ENCODE data around the gene HDAC1. TPM values are rescaled to one million over a fixed set of nuclear protein-coding genes. Genes with fewer than 3 reads are reported as not detected.

The HDAC1 gene
- total and polyA plus RNA-seq, 10 of the 15 experiments (the other 5 are each of a cell fraction or from before 2014, with no cell fraction given) = 147 to 331 (median 168) TPM

DNA sequence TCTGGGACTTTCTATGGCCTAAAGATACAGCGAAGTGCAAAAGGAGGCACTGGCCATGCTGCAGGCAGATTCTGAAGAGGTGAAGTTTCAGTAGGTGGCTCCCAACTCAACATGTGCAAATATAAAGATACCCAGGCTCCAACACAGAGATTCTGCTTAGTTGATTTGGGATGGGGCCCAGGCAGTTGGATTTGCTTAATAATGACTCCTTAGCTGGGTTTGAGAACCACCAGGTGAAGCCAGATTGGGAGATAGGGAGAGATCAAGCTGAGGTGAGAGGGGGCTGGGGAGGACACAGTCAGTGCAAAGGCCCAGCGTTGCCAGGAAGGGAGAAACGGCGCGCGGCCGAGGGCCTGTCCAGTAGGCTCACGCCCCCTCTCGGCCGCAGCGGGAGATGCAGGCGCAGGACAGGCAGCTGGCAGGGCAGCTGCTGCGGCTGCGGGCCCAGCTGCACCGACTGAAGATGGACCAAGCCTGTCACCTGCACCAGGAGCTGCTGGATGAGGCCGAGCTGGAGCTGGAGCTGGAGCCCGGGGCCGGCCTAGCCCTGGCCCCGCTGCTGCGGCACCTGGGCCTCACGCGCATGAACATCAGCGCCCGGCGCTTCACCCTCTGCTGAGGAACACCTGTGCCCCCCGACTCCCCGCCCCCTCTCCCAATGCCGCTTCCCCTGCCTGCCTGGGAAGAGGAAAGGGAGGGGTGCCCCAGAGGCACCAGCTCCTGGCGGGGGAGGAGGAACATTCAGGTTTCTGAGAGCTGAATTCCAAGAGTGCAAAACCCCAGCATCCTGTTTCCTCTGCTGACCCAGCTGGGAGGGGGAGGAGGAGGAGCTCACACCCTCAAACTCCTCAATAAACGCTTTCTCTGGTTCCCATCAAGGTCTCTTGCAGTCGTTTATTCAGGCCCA is 43.6 kb upstream of the HDAC1 start (continued):
- TF ChIP-seq TCF3 (IDR thresholded peaks at IDR 0.05; ENCODE audit: borderline replicate concordance, insufficient read depth, low read depth, low read length) (peak; percentile 100), GABPA (IDR thresholded peaks at IDR 0.05; ENCODE audit: low read depth) (no peak), TCF12 (IDR thresholded peaks at IDR 0.05; ENCODE audit: low read depth, low read length) (peak; percentile 100), ZNF384 (IDR thresholded peaks at IDR 0.05; ENCODE audit: borderline replicate concordance, low read depth, low read length) (no peak), GATAD2B (conservative IDR thresholded peaks at IDR 0.05; ENCODE audit: low read depth) (0 out of 2 replicates have a peak, but pooled peaks have one; percentile 50), BCL11A (IDR thresholded peaks at IDR 0.05; ENCODE audit: low read depth, low read length) (0 out of 2 replicates have a peak, but pooled peaks have one; percentile 14), FOS (IDR thresholded peaks at IDR 0.05; ENCODE audit: borderline replicate concordance, extremely low read depth, insufficient read length) (no peak), KAT2A (conservative IDR thresholded peaks at IDR 0.05; ENCODE audit: control insufficient read depth, low read depth, low read length) (no peak), ZSCAN29 (IDR thresholded peaks at IDR 0.05) (no peak), SMARCA5 (IDR thresholded peaks at IDR 0.05) (peak; percentile 99), HDAC2 (IDR thresholded peaks at IDR 0.05) (no peak), KDM1A (IDR thresholded peaks at IDR 0.05; ENCODE audit: borderline replicate concordance) (no peak), RBBP5 (conservative IDR thresholded peaks at IDR 0.05) (no peak), EP300 (IDR thresholded peaks at IDR 0.05; ENCODE audit: borderline replicate concordance in 1 of 2, control insufficient read depth in 1 of 2, low read depth in 2 of 2, low read length in 2 of 2) (no peak), EZH2 (IDR thresholded peaks at IDR 0.05; ENCODE audit: borderline replicate concordance, control insufficient read depth, low read depth, low read length) (no peak), NFIC (IDR thresholded peaks at IDR 0.05; ENCODE audit: low read depth, low read length) (no peak), NR2F1 (conservative IDR thresholded peaks at IDR 0.05) (peak; percentile 32; the same call in 1 of the 2 replicates), STAT1 (conservative IDR thresholded peaks at IDR 0.05) (no peak), POLR2A (IDR thresholded peaks at IDR 0.05; ENCODE audit: low read depth, low read length) (peak; percentile 31; the same call in 1 of the 2 replicates), CHD1 (IDR thresholded peaks at IDR 0.05; ENCODE audit: low read depth, low read length) (no peak), HDGF (IDR thresholded peaks at IDR 0.05) (peak; percentile 67; the same call in 1 of the 2 replicates), RB1 (IDR thresholded peaks at IDR 0.05; ENCODE audit: borderline replicate concordance) (peak; percentile 52; the same call in 1 of the 2 replicates), CBX3 (IDR thresholded peaks at IDR 0.05; ENCODE audit: borderline replicate concordance, low read depth) (no peak), SMC3 (IDR thresholded peaks at IDR 0.05; ENCODE audit: borderline replicate concordance, low read length) (peak; percentile 57; the same call in 1 of the 2 replicates), POU2F2 (IDR thresholded peaks at IDR 0.05; ENCODE audit: borderline replicate concordance, low read depth, low read length) (no peak)
- TF ChIP-seq, protein P1, sequence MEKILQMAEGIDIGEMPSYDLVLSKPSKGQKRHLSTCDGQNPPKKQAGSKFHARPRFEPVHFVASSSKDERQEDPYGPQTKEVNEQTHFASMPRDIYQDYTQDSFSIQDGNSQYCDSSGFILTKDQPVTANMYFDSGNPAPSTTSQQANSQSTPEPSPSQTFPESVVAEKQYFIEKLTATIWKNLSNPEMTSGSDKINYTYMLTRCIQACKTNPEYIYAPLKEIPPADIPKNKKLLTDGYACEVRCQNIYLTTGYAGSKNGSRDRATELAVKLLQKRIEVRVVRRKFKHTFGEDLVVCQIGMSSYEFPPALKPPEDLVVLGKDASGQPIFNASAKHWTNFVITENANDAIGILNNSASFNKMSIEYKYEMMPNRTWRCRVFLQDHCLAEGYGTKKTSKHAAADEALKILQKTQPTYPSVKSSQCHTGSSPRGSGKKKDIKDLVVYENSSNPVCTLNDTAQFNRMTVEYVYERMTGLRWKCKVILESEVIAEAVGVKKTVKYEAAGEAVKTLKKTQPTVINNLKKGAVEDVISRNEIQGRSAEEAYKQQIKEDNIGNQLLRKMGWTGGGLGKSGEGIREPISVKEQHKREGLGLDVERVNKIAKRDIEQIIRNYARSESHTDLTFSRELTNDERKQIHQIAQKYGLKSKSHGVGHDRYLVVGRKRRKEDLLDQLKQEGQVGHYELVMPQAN (conservative IDR thresholded peaks at IDR 0.05) = no peak
- TF ChIP-seq, protein P2, sequence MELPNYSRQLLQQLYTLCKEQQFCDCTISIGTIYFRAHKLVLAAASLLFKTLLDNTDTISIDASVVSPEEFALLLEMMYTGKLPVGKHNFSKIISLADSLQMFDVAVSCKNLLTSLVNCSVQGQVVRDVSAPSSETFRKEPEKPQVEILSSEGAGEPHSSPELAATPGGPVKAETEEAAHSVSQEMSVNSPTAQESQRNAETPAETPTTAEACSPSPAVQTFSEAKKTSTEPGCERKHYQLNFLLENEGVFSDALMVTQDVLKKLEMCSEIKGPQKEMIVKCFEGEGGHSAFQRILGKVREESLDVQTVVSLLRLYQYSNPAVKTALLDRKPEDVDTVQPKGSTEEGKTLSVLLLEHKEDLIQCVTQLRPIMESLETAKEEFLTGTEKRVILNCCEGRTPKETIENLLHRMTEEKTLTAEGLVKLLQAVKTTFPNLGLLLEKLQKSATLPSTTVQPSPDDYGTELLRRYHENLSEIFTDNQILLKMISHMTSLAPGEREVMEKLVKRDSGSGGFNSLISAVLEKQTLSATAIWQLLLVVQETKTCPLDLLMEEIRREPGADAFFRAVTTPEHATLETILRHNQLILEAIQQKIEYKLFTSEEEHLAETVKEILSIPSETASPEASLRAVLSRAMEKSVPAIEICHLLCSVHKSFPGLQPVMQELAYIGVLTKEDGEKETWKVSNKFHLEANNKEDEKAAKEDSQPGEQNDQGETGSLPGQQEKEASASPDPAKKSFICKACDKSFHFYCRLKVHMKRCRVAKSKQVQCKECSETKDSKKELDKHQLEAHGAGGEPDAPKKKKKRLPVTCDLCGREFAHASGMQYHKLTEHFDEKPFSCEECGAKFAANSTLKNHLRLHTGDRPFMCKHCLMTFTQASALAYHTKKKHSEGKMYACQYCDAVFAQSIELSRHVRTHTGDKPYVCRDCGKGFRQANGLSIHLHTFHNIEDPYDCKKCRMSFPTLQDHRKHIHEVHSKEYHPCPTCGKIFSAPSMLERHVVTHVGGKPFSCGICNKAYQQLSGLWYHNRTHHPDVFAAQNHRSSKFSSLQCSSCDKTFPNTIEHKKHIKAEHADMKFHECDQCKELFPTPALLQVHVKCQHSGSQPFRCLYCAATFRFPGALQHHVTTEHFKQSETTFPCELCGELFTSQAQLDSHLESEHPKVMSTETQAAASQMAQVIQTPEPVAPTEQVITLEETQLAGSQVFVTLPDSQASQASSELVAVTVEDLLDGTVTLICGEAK (IDR thresholded peaks at IDR 0.05; ENCODE audit: borderline replicate concordance) = no peak

All from GM12878 (cell line).